H1 (cell line): Measurements from ENCODE around the gene GPSM1. TPM values are rescaled to one million over a fixed set of nuclear protein-coding genes. Genes with fewer than 3 reads are reported as not detected.

Experiments
- CHD2 ChIP-seq: IDR thresholded peaks from 2 replicates; pipeline ENCODE4 v1.6.1; 2012; ENCODE audit warnings: low read length, improper control_type of control experiment
- EGR1 ChIP-seq: IDR thresholded peaks from 2 replicates; pipeline ENCODE4 v1.6.1; 2011; ENCODE audit warnings: low read depth, low read length, borderline replicate concordance
- EZH2 ChIP-seq: fragments of 200-600 bp; sonication (generic); IDR thresholded peaks from 2 replicates; pipeline ENCODE4 v1.7.1; 2012; ENCODE audit warnings: low read depth, mild to moderate bottlenecking, moderate library complexity, low read length, inconsistent platforms; ENCODE audit not compliant: severe bottlenecking
- JUN ChIP-seq: IDR thresholded peaks from 2 replicates; pipeline ENCODE4 v1.6.1; 2011; ENCODE audit warnings: low read depth, mild to moderate bottlenecking, improper control_type of control experiment, low read length
- MAFK ChIP-seq: IDR thresholded peaks from 2 replicates; pipeline ENCODE4 v1.6.1; 2012; ENCODE audit warnings: low read depth, mild to moderate bottlenecking, improper control_type of control experiment, low read length
- RAD21 ChIP-seq, 2 experiments: IDR thresholded peaks in 1 of 2; conservative IDR thresholded peaks in 1 of 2; 2 replicates each; pipeline ENCODE4 v1.6.1; 2011; ENCODE audit warnings: low read depth in 2 of 2, low read length in 2 of 2, improper control_type of control experiment in 1 of 2, inconsistent platforms in 1 of 2, mild to moderate bottlenecking in 1 of 2, moderate library complexity in 1 of 2
- SIN3A ChIP-seq, 2 experiments: IDR thresholded peaks in 1 of 2; conservative IDR thresholded peaks in 1 of 2; 2 replicates each; pipeline ENCODE4 v1.6.1; 2011 to 2012; ENCODE audit warnings: low read length in 2 of 2, improper control_type of control experiment in 1 of 2, low read depth in 1 of 2, mild to moderate bottlenecking in 1 of 2
- SIRT6 ChIP-seq: IDR thresholded peaks from one replicate; pipeline ENCODE4 v1.7.1; 2012; ENCODE audit warnings: low read length, inconsistent platforms
- SIX5 ChIP-seq: IDR thresholded peaks from 2 replicates; pipeline ENCODE4 v1.6.1; 2011; ENCODE audit warnings: mild to moderate bottlenecking, low read depth, low read length
- YY1 ChIP-seq: IDR thresholded peaks from 2 replicates; pipeline ENCODE4 v1.6.1; 2011; ENCODE audit warnings: low read depth, mild to moderate bottlenecking, low read length
- polyA plus RNA-seq, 7 experiments: library from polyadenylated mRNA; depleted of rRNA in 3 of 7; stranded (reverse) in 5 of 7; unstranded in 2 of 7; fragments of >200 nt in 5 of 7; fragments of 200-250 nt in 2 of 7; gene quantifications; 1 replicate in 5 of 7; 2 replicates in 1 of 7; 4 replicates in 1 of 7; pipeline versions ENCODE4 v1.2.1 to v1.2.3, GENCODE V29; 2011 to 2013; ENCODE audit warnings: missing spikeins in 2 of 7, mixed read lengths in 2 of 7
- total RNA-seq: library from RNA; stranded (reverse); fragmentation: NEBNext Ultra II Directional; extraction: Animal tissue kit (Norgen Biotek cat#: 25700); gene quantifications from 2 replicates; pipeline ENCODE4 v1.2.1, GENCODE V29; 2021
- TF ChIP-seq, protein P1 (sequence below): fragments of 300-600 bp; sonication (generic); IDR thresholded peaks from 2 replicates; pipeline ENCODE4 v1.7.1; 2012; ENCODE audit warnings: low read length, moderate library complexity, mild to moderate bottlenecking, inconsistent platforms; ENCODE audit not compliant: insufficient replicate concordance

Gene GPSM1
- total and polyA plus RNA-seq, 2 of the 8 experiments (the other 6 are each of a cell fraction or from before 2014, with no cell fraction given) = 12.8 to 18.0 TPM

DNA sequence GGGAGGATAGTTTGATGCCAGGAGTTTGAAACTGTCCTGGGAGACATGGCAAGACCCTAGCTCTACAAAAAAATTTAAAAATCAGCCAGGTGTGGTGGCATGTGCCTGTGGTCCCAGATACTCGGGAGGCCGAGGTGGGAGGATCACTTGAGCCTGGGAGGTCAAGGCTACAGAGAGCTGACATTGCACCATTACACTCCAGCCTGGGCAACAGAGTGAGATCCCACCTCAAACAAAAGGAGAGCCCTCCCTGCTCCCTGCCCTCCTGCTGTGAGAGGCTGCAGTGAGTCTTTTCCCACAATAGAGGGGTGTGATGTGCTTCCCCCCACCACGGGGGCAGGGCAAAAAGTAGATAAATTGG lies 13.3 kb upstream of the GPSM1 start (continued):
- TF ChIP-seq, protein P1, sequence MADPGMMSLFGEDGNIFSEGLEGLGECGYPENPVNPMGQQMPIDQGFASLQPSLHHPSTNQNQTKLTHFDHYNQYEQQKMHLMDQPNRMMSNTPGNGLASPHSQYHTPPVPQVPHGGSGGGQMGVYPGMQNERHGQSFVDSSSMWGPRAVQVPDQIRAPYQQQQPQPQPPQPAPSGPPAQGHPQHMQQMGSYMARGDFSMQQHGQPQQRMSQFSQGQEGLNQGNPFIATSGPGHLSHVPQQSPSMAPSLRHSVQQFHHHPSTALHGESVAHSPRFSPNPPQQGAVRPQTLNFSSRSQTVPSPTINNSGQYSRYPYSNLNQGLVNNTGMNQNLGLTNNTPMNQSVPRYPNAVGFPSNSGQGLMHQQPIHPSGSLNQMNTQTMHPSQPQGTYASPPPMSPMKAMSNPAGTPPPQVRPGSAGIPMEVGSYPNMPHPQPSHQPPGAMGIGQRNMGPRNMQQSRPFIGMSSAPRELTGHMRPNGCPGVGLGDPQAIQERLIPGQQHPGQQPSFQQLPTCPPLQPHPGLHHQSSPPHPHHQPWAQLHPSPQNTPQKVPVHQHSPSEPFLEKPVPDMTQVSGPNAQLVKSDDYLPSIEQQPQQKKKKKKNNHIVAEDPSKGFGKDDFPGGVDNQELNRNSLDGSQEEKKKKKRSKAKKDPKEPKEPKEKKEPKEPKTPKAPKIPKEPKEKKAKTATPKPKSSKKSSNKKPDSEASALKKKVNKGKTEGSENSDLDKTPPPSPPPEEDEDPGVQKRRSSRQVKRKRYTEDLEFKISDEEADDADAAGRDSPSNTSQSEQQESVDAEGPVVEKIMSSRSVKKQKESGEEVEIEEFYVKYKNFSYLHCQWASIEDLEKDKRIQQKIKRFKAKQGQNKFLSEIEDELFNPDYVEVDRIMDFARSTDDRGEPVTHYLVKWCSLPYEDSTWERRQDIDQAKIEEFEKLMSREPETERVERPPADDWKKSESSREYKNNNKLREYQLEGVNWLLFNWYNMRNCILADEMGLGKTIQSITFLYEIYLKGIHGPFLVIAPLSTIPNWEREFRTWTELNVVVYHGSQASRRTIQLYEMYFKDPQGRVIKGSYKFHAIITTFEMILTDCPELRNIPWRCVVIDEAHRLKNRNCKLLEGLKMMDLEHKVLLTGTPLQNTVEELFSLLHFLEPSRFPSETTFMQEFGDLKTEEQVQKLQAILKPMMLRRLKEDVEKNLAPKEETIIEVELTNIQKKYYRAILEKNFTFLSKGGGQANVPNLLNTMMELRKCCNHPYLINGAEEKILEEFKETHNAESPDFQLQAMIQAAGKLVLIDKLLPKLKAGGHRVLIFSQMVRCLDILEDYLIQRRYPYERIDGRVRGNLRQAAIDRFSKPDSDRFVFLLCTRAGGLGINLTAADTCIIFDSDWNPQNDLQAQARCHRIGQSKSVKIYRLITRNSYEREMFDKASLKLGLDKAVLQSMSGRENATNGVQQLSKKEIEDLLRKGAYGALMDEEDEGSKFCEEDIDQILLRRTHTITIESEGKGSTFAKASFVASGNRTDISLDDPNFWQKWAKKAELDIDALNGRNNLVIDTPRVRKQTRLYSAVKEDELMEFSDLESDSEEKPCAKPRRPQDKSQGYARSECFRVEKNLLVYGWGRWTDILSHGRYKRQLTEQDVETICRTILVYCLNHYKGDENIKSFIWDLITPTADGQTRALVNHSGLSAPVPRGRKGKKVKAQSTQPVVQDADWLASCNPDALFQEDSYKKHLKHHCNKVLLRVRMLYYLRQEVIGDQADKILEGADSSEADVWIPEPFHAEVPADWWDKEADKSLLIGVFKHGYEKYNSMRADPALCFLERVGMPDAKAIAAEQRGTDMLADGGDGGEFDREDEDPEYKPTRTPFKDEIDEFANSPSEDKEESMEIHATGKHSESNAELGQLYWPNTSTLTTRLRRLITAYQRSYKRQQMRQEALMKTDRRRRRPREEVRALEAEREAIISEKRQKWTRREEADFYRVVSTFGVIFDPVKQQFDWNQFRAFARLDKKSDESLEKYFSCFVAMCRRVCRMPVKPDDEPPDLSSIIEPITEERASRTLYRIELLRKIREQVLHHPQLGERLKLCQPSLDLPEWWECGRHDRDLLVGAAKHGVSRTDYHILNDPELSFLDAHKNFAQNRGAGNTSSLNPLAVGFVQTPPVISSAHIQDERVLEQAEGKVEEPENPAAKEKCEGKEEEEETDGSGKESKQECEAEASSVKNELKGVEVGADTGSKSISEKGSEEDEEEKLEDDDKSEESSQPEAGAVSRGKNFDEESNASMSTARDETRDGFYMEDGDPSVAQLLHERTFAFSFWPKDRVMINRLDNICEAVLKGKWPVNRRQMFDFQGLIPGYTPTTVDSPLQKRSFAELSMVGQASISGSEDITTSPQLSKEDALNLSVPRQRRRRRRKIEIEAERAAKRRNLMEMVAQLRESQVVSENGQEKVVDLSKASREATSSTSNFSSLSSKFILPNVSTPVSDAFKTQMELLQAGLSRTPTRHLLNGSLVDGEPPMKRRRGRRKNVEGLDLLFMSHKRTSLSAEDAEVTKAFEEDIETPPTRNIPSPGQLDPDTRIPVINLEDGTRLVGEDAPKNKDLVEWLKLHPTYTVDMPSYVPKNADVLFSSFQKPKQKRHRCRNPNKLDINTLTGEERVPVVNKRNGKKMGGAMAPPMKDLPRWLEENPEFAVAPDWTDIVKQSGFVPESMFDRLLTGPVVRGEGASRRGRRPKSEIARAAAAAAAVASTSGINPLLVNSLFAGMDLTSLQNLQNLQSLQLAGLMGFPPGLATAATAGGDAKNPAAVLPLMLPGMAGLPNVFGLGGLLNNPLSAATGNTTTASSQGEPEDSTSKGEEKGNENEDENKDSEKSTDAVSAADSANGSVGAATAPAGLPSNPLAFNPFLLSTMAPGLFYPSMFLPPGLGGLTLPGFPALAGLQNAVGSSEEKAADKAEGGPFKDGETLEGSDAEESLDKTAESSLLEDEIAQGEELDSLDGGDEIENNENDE = no peak
- TF ChIP-seq MAFK (no peak), RAD21 (IDR thresholded peaks at IDR 0.05 in 1 of 2, conservative IDR thresholded peaks at IDR 0.05 in 1 of 2; ENCODE audit: low read depth in 2 of 2, low read length in 2 of 2) (no peak), YY1 (no peak), SIRT6 (no peak), CHD2 (no peak), SIN3A (conservative IDR thresholded peaks at IDR 0.05 in 1 of 2, IDR thresholded peaks at IDR 0.05 in 1 of 2; ENCODE audit: low read depth in 1 of 2, low read length in 2 of 2) (no peak), EZH2 (no peak), EGR1 (no peak), JUN (no peak), SIX5 (no peak)
